Measurements from ENCODE around the gene FBXO38.

The FBXO38 gene

GRCh38 chr5:148383564-148384379 lies at the start of gene FBXO38:
FBXO38 (plus strand) TSS chr5:148383958; CDS start chr5:148394777, 10,819 bp downstream.
- peak within 1 kb of the TSS; percentile 88 for H3K4me3 ChIP-seq (ENCODE audit: low read depth, low read length)
- TF ChIP-seq, protein P1, sequence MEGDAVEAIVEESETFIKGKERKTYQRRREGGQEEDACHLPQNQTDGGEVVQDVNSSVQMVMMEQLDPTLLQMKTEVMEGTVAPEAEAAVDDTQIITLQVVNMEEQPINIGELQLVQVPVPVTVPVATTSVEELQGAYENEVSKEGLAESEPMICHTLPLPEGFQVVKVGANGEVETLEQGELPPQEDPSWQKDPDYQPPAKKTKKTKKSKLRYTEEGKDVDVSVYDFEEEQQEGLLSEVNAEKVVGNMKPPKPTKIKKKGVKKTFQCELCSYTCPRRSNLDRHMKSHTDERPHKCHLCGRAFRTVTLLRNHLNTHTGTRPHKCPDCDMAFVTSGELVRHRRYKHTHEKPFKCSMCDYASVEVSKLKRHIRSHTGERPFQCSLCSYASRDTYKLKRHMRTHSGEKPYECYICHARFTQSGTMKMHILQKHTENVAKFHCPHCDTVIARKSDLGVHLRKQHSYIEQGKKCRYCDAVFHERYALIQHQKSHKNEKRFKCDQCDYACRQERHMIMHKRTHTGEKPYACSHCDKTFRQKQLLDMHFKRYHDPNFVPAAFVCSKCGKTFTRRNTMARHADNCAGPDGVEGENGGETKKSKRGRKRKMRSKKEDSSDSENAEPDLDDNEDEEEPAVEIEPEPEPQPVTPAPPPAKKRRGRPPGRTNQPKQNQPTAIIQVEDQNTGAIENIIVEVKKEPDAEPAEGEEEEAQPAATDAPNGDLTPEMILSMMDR (conservative IDR thresholded peaks at IDR 0.05; ENCODE audit: low read depth, low read length): no peak
- DNase-seq (ENCODE audit: low read depth): peak; percentile 98

GRCh38 chr5:148335259-148335658 lies 48.5 kb upstream of the FBXO38 start, which contains the start of gene SPINK9:
SPINK9 (plus strand) TSS chr5:148335559; CDS start chr5:148335614, 55 bp downstream.
- H3K4me3 ChIP-seq (ENCODE audit: low read depth, low read length): no peak within 1 kb of the TSS
- TF ChIP-seq, protein P1 (conservative IDR thresholded peaks at IDR 0.05; ENCODE audit: low read depth, low read length): no peak
- DNase-seq (ENCODE audit: low read depth): no peak

DNA sequence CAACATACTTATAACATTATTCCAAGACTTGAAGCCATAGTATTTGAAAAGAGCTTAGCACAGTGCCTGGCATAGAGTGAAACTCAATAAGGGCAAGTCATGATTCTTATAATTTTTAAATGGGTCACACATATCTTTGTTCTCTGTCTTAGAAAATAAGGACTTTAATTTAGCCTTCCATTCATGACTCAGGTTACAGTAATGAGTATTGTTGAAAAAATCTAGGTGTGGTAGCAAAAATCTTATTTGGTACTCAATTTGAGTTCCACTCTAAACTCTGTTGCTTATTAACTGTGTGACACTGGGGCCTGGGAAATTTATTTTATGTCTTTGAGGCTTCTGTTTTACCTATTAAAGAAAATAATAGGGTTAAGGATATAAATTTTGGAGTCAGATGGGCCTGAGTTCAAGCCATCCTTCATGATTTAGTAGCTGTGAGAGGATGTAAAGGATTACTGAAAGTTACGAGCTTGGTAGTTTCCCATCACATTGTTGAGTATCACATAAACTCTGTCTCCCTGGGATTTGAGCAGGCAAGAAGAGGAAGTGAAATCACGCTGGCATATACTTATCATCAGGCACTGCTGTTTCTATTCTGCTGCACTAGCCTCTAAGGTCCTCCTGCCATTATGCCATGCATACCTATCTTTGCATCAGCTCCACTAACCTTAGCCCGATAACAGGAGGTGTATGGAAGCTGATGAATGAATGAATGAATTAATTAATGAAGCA lies 46.9 kb upstream of the FBXO38 start:
- no peak overlapping the region for H3K4me3 ChIP-seq (ENCODE audit: low read depth, low read length)
- DNase-seq (ENCODE audit: low read depth): no peak
- TF ChIP-seq, protein P1 (conservative IDR thresholded peaks at IDR 0.05; ENCODE audit: low read depth, low read length): no peak

DNA sequence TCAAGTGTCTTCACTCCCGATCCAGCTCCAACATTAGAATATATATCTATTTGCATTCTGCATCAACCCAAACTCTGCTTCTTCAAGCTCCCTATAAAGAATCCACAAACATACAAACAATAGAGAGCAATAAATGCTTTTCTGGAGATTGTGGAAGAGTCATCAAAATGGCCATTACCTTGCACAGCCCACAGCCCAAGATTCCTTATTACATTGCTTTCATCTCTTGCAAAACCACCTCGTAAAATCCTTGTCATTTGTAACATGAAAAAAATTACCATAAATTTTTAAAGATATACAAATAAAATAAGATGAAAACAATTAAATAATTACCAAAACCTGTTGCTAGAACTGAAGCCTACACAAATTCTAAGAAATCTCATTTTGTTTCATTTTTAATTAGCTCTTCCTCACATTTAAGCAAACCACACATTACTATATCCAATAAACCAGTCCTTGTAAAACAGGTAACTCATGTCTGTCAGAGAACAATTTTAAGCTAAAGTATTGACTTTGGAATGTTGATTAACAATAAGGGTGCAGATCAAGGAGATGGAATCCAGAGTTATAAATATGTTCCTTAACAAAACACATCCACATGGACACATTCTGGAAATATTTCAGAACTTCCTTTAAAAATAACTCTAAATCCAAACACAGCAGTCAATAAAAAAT lies 41.2 kb upstream of the FBXO38 start:
- TF ChIP-seq, protein P1 (conservative IDR thresholded peaks at IDR 0.05; ENCODE audit: low read depth, low read length): no peak
- H3K4me3 ChIP-seq (ENCODE audit: low read depth, low read length): no peak overlapping the region
- DNase-seq (ENCODE audit: low read depth): no peak

DNA sequence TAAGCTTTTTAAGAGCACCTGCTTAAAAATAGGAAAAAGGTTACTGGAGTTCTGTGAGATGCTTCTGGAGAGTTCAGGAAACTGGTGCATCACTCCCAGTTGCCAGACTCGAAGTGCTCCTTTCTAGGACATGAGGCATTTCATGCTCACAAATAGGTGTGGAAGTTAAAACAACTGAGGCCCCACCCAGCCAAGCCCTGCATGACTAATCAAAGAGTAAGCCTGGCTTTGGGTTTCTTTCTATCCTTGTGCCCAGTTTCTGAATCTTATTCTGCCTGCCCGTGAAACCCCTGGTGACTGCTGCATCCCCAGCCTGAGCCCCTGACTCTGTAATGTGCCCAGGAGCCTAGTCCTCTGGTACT lies 40.7 kb upstream of the FBXO38 start:
- no peak overlapping the region for H3K4me3 ChIP-seq (ENCODE audit: low read depth, low read length)
- DNase-seq (ENCODE audit: low read depth): no peak
- TF ChIP-seq, protein P1 (conservative IDR thresholded peaks at IDR 0.05; ENCODE audit: low read depth, low read length): no peak

DNA sequence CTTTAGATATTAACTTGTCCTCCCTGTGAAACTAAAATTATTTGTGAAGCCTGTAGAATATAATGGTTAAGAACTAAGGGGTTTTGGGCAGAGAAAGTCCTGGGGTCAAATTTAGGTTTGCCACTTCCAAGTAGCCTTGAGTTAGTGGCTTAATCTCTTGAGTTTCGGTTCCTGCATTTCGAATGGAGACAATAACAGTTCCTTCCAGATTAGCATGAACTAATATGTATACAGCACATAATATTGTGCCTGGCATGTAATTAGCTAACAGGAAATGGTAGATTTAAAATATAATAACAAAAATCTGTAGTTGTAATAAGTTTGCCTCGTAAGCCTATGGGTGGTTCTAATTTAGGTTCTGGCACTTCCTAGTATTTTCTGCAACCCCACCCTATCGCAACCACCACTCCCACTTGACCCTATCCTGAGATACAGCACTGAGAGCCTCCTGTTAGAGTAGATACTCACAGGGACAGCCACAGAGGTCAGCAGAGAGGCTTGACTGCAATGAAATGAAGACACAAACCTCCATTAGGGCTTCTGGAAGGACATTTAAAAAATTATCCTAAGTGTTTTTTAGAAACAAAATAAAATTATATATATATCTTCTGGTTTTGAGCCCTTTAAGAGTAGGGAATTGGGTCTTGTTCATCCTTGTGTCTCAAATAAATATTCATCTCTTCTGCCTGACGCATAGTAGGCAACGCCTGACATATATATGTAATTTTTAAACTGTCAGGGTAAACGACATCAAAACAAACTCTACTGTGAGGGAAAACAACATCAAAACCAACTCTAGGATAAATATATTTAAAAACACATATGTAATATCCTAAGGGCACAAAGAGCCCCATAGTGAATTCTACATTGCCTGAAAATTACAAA lies 39.9 kb upstream of the FBXO38 start:
- no peak for DNase-seq (ENCODE audit: low read depth)
- H3K4me3 ChIP-seq (ENCODE audit: low read depth, low read length): no peak overlapping the region
- TF ChIP-seq, protein P1 (conservative IDR thresholded peaks at IDR 0.05; ENCODE audit: low read depth, low read length): no peak

Measured in choroid plexus epithelial cell (primary cell).